Esophagus muscularis mucosa (tissue), 4 donors: Measurements from ENCODE around the gene TMEM94. TPM values are rescaled to one million over a fixed set of nuclear protein-coding genes. Genes with fewer than 3 reads are reported as not detected.

Experiments used
- DNase-seq: peaks from one replicate; pipeline ENCODE4 v3.0.0-alpha.2; 2017; ENCODE audit errors: extremely low spot score
- H3K27ac ChIP-seq, 4 donors: fragments of 200-600 bp; sonication (generic); replicated peaks in 1 of 4; 1 replicate in 3 of 4; 2 replicates in 1 of 4; pipeline ENCODE4 v1.5.1; 2016 to 2019; ENCODE audit warnings: mild to moderate bottlenecking in 1 of 4
- H3K27me3 ChIP-seq, 4 donors: fragments of 200-600 bp; sonication (generic); one replicate each; pipeline versions ENCODE4 v1.5.1 to v1.6.0; 2016 to 2019
- H3K36me3 ChIP-seq, 4 donors: fragments of 200-600 bp; sonication (generic); one replicate each; pipeline ENCODE4 v1.5.1; 2016 to 2019
- H3K4me1 ChIP-seq, 4 donors: fragments of 200-600 bp; sonication (generic); one replicate each; pipeline ENCODE4 v1.5.1; 2016 to 2019
- H3K4me3 ChIP-seq, 4 donors: fragments of 200-600 bp; sonication (generic); 1 replicate in 2 of 4; 2 replicates in 2 of 4; pipeline ENCODE4 v1.5.1; 2016 to 2019; ENCODE audit warnings: mild to moderate bottlenecking in 4 of 4, moderate library complexity in 1 of 4
- H3K9me3 ChIP-seq, 4 donors: fragments of 200-600 bp; sonication (generic); 1 replicate in 3 of 4; 2 replicates in 1 of 4; pipeline ENCODE4 v1.5.1; 2016 to 2019
- EP300 ChIP-seq: sonication (generic); formaldehyde crosslinking; IDR thresholded peaks from one replicate; pipeline ENCODE4 v1.6.1; 2017; ENCODE audit warnings: antibody characterized with exemption
- POLR2A ChIP-seq: fragments of 450-650 bp; IDR thresholded peaks from one replicate; pipeline ENCODE4 v1.6.1; 2017; ENCODE audit warnings: antibody characterized with exemption, moderate library complexity, mild to moderate bottlenecking, low read depth
- POLR2AphosphoS5 ChIP-seq, 2 donors: sonication (generic); formaldehyde crosslinking; IDR thresholded peaks; one replicate each; pipeline ENCODE4 v1.6.1; 2017; ENCODE audit warnings: antibody characterized with exemption in 2 of 2
- WGBS: methylation state at CpG from one replicate; pipeline ENCODE4 v1.1.5; 2018; 5-methylcytosine and 5-hydroxymethylcytosine counted together
- intact Hi-C: fragments of 100-400 bp; cut with DNase I; formaldehyde crosslinking; loops from one replicate; pipeline ENCODE4 v1.15.1; 2023
- total RNA-seq, 4 donors: library from RNA; depleted of rRNA; stranded (reverse); fragments of >200 nt; gene quantifications; one replicate each; pipeline versions ENCODE4 v1.1.0 to v1.2.1, GENCODE V29; 2016
- TF ChIP-seq, protein P1 (sequence below), 3 experiments: fragments of 200-600 bp in 2 of 3; fragments of 450-650 bp in 1 of 3; sonication (generic) in 2 of 3; IDR thresholded peaks; one replicate each; pipeline ENCODE4 v1.5.1; 2017 to 2019; ENCODE audit warnings: antibody characterized with exemption in 3 of 3, mild to moderate bottlenecking in 2 of 3, moderate library complexity in 1 of 3

Gene TMEM94
- total RNA-seq, 4 donors from 2014 or later: 35.3 to 71.4 (median 46.3) TPM

DNA sequence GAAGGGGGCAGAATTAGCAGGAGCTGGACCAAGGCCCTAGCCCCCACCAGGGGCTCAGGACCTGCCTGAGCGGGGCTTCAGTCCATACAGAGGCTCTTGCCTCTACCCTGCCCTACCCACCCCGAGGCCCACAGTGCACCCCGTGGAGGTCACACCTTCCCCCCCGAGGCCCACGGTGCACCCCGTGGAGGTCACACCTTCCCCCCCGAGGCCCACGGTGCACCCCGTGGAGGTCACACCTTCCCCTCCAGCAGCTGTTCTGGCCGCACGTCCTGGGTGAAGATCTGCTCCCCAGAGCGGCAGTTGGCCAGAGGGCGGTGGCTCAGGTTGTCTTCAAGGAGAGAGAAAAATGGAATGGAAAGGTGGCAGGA, 47.5 kb downstream of the TMEM94 start:
- DNase-seq: no peak
- peaks cover 36 to 75% (median 67%) of the 10 kb centered on the region in 4 donors for H3K4me1 ChIP-seq
- H3K27me3 ChIP-seq: no peaks in the 10 kb centered on the region
- no peaks in the 10 kb centered on the region for H3K9me3 ChIP-seq
- no peak overlapping the region for H3K4me3 ChIP-seq
- WGBS: 56% methylated on average over 8 of the region's 13 CpGs
- intact Hi-C loops: no loop called here
- TF ChIP-seq, protein P1, sequence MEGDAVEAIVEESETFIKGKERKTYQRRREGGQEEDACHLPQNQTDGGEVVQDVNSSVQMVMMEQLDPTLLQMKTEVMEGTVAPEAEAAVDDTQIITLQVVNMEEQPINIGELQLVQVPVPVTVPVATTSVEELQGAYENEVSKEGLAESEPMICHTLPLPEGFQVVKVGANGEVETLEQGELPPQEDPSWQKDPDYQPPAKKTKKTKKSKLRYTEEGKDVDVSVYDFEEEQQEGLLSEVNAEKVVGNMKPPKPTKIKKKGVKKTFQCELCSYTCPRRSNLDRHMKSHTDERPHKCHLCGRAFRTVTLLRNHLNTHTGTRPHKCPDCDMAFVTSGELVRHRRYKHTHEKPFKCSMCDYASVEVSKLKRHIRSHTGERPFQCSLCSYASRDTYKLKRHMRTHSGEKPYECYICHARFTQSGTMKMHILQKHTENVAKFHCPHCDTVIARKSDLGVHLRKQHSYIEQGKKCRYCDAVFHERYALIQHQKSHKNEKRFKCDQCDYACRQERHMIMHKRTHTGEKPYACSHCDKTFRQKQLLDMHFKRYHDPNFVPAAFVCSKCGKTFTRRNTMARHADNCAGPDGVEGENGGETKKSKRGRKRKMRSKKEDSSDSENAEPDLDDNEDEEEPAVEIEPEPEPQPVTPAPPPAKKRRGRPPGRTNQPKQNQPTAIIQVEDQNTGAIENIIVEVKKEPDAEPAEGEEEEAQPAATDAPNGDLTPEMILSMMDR (IDR thresholded peaks at IDR 0.05): no peak
- TF ChIP-seq EP300 (no peak), POLR2A (no peak), POLR2AphosphoS5 (IDR thresholded peaks at IDR 0.05) (no peak)
- H3K36me3 ChIP-seq: peaks cover 27 to 99% (median 92%) of the 10 kb centered on the region in 4 donors
- peak overlapping the region in 3 of 4 donors; percentile 34 to 78 (median 70) for H3K27ac ChIP-seq

- Histone ChIP-seq H3K27me3 (no peaks in the 10 kb centered on the region), H3K27ac (peak overlapping the region; percentile 29 to 78 (median 50)), H3K36me3 (peaks cover 27 to 99% (median 89%) of the 10 kb centered on the region in 4 donors), H3K4me3 (no peak overlapping the region), H3K4me1 (peaks cover 36 to 75% (median 67%) of the 10 kb centered on the region in 4 donors), H3K9me3 (no peaks in the 10 kb centered on the region)
- no peak for DNase-seq
- WGBS: 77% methylated on average over 29 of the region's 32 CpGs
- intact Hi-C loops: no loop called here
- TF ChIP-seq EP300 (no peak), POLR2AphosphoS5 (IDR thresholded peaks at IDR 0.05) (peak in 1 of 2 donors; percentile 16)
- TF ChIP-seq, protein P1 (IDR thresholded peaks at IDR 0.05): peak; percentile 39 to 59 (median 43)
Observed at GRCh38 chr17:75504347-75505151, 48.1 kb downstream of the TMEM94 start.

DNA sequence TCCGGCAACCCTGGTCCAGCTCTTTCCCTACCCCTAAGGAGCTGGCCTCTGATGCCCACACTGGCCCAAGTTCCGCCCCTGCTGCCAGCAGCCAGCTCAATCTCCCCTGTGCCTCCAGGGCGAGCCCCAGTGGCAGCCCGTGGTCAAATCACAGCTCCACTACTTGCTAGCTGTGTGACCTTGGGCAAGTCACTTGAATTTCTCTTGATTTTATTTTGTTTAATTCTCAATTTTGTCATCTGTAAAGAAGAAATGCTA, 48.6 kb downstream of the TMEM94 start:
- no peak for DNase-seq
- intact Hi-C loops: no loop called here
- no peak overlapping the region for H3K4me3 ChIP-seq
- no peaks in the 10 kb centered on the region for H3K27me3 ChIP-seq
- 82% methylated on average over 4 of the region's 4 CpGs for WGBS
- H3K36me3 ChIP-seq: peaks cover 24 to 95% (median 87%) of the 10 kb centered on the region in 4 donors
- no peak for TF ChIP-seq POLR2A
- TF ChIP-seq, protein P1 (IDR thresholded peaks at IDR 0.05): no peak
- no peak for TF ChIP-seq EP300
- no peak for TF ChIP-seq POLR2AphosphoS5 (IDR thresholded peaks at IDR 0.05)
- no peaks in the 10 kb centered on the region for H3K9me3 ChIP-seq
- H3K4me1 ChIP-seq: peaks cover 35 to 75% (median 67%) of the 10 kb centered on the region in 4 donors
- H3K27ac ChIP-seq: peak overlapping the region in 2 of 4 donors; percentile 31 to 78

GRCh38 chr17:75505640-75506039, 49.2 kb downstream of the TMEM94 start:
- WGBS: 95% methylated on average over 12 of the region's 15 CpGs
- peaks cover 20 to 92% (median 83%) of the 10 kb centered on the region in 4 donors for H3K36me3 ChIP-seq
- no peaks in the 10 kb centered on the region for H3K27me3 ChIP-seq
- DNase-seq: no peak
- H3K9me3 ChIP-seq: no peaks in the 10 kb centered on the region
- intact Hi-C loops: no loop called here
- no peak overlapping the region for H3K4me3 ChIP-seq
- no peak overlapping the region for H3K27ac ChIP-seq
- H3K4me1 ChIP-seq: peaks cover 33 to 75% (median 67%) of the 10 kb centered on the region in 4 donors
- TF ChIP-seq, protein P1 (IDR thresholded peaks at IDR 0.05): no peak
- no peak for TF ChIP-seq POLR2A
- TF ChIP-seq EP300: no peak
- no peak for TF ChIP-seq POLR2AphosphoS5 (IDR thresholded peaks at IDR 0.05)
